ENCODE data around the gene RALGPS2.

- TF ChIP-seq, protein P1, sequence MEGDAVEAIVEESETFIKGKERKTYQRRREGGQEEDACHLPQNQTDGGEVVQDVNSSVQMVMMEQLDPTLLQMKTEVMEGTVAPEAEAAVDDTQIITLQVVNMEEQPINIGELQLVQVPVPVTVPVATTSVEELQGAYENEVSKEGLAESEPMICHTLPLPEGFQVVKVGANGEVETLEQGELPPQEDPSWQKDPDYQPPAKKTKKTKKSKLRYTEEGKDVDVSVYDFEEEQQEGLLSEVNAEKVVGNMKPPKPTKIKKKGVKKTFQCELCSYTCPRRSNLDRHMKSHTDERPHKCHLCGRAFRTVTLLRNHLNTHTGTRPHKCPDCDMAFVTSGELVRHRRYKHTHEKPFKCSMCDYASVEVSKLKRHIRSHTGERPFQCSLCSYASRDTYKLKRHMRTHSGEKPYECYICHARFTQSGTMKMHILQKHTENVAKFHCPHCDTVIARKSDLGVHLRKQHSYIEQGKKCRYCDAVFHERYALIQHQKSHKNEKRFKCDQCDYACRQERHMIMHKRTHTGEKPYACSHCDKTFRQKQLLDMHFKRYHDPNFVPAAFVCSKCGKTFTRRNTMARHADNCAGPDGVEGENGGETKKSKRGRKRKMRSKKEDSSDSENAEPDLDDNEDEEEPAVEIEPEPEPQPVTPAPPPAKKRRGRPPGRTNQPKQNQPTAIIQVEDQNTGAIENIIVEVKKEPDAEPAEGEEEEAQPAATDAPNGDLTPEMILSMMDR (IDR thresholded peaks at IDR 0.05; ENCODE audit: low read depth, low read length) = no peak
- no peak for TF ChIP-seq EZH2phosphoT487 (IDR thresholded peaks at IDR 0.05; ENCODE audit: low read depth)
Observed at GRCh38 chr1:178706432-178706831, 18.6 kb upstream of the RALGPS2 start.

Data from OCI-LY3 (cell line).